AG10803 (cell line): ENCODE data around the gene OSBPL7.

Experiments used
- DNase-seq: peaks from one replicate; pipeline ENCODE4 v3.0.0; 2010; ENCODE audit warnings: low read depth
- H3K4me3 ChIP-seq: 2 replicates; pipeline ENCODE4 v1.5.1; 2011; ENCODE audit warnings: mild to moderate bottlenecking, low read length, control low read depth
- TF ChIP-seq, protein P1 (sequence below): conservative IDR thresholded peaks from 2 replicates; pipeline ENCODE4 v1.5.1; 2011; ENCODE audit warnings: mild to moderate bottlenecking, low read length, control low read depth, inconsistent platforms

Gene OSBPL7

DNA sequence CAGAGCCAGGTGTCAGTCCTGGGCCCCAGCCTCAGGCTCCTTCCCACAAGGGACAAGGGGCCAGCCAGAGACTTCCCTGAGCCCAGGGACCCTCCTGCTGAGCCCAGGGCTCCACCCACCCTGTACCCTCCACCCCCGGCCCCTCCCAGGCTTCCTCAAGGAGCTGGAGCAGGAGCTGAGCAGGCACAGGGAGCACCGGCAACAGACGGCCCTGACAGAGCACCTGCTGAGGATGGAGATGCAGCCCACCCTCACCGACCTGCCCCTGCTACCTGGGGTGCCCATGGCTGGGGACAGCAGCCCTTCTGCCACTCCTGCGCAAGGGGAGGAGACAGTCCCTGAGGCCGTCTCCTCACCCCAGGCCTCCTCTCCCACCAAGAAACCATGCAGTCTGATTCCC is 15.0 kb upstream of the OSBPL7 start:
- H3K4me3 ChIP-seq = no peak overlapping the region
- no peak for DNase-seq
- TF ChIP-seq, protein P1, sequence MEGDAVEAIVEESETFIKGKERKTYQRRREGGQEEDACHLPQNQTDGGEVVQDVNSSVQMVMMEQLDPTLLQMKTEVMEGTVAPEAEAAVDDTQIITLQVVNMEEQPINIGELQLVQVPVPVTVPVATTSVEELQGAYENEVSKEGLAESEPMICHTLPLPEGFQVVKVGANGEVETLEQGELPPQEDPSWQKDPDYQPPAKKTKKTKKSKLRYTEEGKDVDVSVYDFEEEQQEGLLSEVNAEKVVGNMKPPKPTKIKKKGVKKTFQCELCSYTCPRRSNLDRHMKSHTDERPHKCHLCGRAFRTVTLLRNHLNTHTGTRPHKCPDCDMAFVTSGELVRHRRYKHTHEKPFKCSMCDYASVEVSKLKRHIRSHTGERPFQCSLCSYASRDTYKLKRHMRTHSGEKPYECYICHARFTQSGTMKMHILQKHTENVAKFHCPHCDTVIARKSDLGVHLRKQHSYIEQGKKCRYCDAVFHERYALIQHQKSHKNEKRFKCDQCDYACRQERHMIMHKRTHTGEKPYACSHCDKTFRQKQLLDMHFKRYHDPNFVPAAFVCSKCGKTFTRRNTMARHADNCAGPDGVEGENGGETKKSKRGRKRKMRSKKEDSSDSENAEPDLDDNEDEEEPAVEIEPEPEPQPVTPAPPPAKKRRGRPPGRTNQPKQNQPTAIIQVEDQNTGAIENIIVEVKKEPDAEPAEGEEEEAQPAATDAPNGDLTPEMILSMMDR = no peak

DNA sequence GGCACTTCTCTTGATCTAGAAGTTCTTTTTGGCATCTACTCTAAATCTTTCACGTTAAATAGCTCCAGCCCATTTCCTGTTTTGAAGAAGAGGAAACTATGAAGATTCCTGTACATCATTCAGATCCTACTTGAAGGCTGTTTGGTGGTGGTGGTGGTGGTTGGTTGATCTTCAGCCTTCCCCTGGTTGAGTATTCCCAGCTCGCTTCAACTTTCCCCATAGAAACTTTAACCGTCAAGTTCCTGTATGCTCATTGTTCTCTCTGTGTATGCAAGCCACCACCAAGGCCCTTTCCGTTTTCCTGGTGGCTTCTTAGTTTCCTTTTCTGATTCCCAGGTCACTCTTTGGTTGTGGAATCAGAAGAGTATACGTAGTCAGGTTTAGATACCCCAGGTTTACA is 13.2 kb upstream of the OSBPL7 start:
- no peak for DNase-seq
- TF ChIP-seq, protein P1 = no peak
- no peak overlapping the region for H3K4me3 ChIP-seq

DNA sequence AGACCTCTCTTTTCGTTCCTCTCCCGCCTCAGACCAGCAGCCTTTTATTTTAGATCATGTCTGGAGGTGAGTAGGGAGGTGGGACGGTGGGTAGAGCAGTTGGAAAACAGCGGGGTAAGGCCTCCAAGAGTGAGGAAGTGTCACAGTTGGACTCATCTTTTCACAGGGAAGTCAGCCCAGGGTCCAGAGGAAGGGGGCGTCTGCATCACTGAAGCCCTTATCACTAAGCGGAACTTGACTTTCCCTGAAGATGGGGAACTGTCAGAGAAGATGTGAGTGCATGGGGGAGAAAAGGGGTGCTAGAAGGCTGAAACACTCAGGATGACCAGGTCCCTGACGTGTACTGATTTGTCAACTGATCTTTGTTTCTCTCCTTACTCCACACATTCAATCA is 10.3 kb upstream of the OSBPL7 start:
- DNase-seq = no peak
- TF ChIP-seq, protein P1 = no peak
- peak overlapping the region; percentile 98 for H3K4me3 ChIP-seq

DNA sequence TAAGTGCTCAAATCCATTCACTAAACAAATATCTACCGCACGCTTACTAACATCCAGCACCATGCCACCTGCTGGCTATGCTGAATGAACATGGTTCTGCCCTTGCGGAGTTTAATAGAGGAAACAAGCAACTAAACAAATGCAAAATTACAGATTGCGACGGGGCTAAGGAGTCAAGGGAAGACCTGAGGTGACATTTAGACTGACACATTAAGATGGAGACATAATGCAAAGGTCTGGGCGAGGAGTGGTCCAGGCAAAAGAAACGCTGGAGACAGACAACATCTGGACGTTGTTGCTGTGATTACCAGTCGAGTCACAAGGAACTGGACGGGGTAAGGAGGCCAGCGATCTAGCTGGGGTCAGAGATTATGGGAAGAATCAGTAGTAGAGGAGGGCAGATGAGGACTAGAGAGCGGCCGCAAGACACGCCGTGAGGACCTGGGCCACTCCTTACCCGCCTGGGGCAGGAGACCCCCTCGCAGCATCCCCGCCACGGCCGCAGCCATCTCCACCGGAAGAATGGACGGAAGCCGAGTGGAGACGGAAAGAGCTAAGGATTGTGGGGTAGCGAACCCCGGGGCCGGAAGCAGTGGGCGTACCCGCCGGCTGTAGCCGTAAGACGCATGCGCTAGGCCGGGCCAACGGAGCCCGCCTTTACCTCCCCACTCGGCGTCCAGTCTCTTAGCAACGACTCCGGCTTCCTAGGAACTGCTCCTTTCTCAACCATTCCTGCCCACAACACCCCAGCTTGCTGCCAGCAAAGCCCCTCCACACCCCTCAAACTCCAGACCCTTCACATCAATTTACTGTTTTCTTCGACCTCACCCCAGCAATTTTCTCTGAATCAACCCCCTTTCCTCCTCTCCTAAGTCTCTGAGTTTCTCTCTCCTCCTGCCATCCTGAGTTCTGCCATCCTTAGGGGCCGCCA is 9.7 kb upstream of the OSBPL7 start, which contains the start of the genes LRRC46 and MRPL10:
Gene LRRC46 (plus strand): TSS at position 668 of the 931 bp plus-strand sequence. CDS start 320 bp downstream, outside the sequence.
Gene MRPL10 (minus strand): TSS at position 539 of the 931 bp plus-strand sequence. CDS start 30 bp downstream, at position 509.
- H3K4me3 ChIP-seq = peak within 1 kb of the TSS; percentile 98
- TF ChIP-seq, protein P1 = peak; percentile 57
- DNase-seq = peak; percentile 89

DNA sequence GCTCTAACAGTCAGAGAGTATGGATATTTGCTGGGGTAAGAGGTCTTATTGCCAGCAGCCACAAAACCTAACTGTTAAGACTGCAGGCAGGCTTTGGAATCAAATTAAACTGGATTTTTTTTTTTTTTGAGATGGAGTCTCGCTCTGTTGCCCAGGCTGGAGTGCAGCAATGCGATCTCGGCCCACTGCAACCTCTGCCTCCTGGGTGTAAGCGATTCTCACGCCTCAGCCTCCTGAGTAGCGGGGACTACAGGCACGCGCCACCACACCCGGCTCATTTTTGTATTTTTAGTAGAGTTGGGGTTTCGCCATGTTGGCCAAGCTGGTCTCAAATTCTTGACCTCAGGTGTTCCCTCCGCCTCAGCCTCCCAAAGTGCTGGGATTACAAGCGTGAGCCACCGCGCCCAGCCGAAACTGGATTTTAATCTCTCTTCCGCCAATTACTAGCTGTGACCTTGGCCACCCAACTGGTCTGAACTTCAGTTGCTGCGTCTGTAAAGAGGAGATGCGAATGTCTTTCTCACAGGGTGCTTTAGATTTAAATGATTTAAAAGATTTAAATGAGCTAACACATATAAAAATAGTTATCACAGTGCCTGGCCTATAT is 8.9 kb upstream of the OSBPL7 start:
- peak overlapping the region; percentile 98 for H3K4me3 ChIP-seq
- TF ChIP-seq, protein P1 = no peak
- no peak for DNase-seq

DNA sequence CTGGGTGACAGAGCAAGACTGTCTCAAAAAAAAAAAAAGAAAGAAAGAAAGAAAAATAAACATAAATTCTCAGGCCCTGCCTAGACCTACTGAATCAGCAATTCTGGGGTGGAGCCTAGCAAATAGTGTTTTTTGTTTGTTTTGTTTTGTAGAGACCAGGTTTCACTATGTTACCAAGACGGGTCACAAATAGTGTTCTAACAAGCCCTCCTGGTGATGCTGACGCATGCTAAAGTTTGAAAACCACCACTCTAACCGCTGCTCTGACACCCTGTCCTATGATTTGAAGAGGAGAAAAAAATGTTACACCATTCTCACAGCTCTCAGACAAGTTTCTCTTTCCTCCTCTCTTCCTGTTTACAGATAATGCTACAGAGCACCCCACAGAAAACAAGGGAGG is 8.3 kb upstream of the OSBPL7 start:
- TF ChIP-seq, protein P1 = no peak
- H3K4me3 ChIP-seq = no peak overlapping the region
- DNase-seq = no peak
